Astrocyte (in vitro differentiated cells and primary cell): ENCODE measurements around the gene DUSP16. TPM values are rescaled to one million over a fixed set of nuclear protein-coding genes. Genes with fewer than 3 reads are reported as not detected.

Experiments used
- DNase-seq: peaks from one replicate; pipeline ENCODE4 v3.0.0-alpha.2; 2010; ENCODE audit warnings: low read depth
- FAIRE-seq: peaks from 2 replicates; lab custom pipeline; 2011; peaks lifted over from hg19 to GRCh38; lab: Jason Lieb, UNC
- H2AFZ ChIP-seq: 2 replicates; pipeline ENCODE4 v1.6.0; 2012; ENCODE audit warnings: low read depth, low read length, inconsistent platforms
- H3K27ac ChIP-seq: 2 replicates; pipeline ENCODE4 v1.5.1; 2011; ENCODE audit warnings: low read depth, low read length, inconsistent platforms
- H3K27me3 ChIP-seq: 2 replicates; pipeline ENCODE4 v1.6.0; 2011; ENCODE audit warnings: low read length, inconsistent platforms; ENCODE audit not compliant: insufficient read depth
- H3K36me3 ChIP-seq: 2 replicates; pipeline ENCODE4 v1.5.1; 2011; ENCODE audit warnings: low read length, inconsistent platforms; ENCODE audit not compliant: insufficient read depth
- H3K4me1 ChIP-seq: 2 replicates; pipeline ENCODE4 v1.5.1; 2011; ENCODE audit warnings: low read length, inconsistent platforms; ENCODE audit not compliant: insufficient read depth
- H3K4me2 ChIP-seq: 2 replicates; pipeline ENCODE4 v1.6.0; 2012; ENCODE audit warnings: low read length, inconsistent platforms
- H3K4me3 ChIP-seq: 2 replicates; pipeline ENCODE4 v1.5.1; 2011; ENCODE audit warnings: low read depth, mild to moderate bottlenecking, low read length, inconsistent platforms; ENCODE audit not compliant: insufficient read depth
- H3K79me2 ChIP-seq: 2 replicates; pipeline ENCODE4 v1.6.0; 2012; ENCODE audit warnings: mild to moderate bottlenecking, low read length, inconsistent platforms; ENCODE audit not compliant: insufficient read depth
- H3K9ac ChIP-seq: 2 replicates; pipeline ENCODE4 v1.6.0; 2012; ENCODE audit warnings: mild to moderate bottlenecking, low read length, inconsistent platforms
- H3K9me3 ChIP-seq: 2 replicates; pipeline ENCODE4 v1.5.1; 2012; ENCODE audit warnings: low read depth, mild to moderate bottlenecking, low read length, inconsistent platforms; ENCODE audit not compliant: insufficient read depth
- H4K20me1 ChIP-seq: 2 replicates; pipeline ENCODE4 v1.6.0; 2012; ENCODE audit warnings: low read length, inconsistent platforms; ENCODE audit not compliant: insufficient read depth
- H3K27ac Mint-ChIP-seq: one replicate; pipeline ENCODE4 v1.8.0; 2021; ENCODE audit warnings: mild to moderate bottlenecking, mixed read lengths; ENCODE audit not compliant: unreplicated experiment
- H3K27me3 Mint-ChIP-seq: one replicate; pipeline ENCODE4 v1.8.0; 2021; ENCODE audit warnings: low read depth, mixed read lengths; ENCODE audit not compliant: unreplicated experiment
- H3K36me3 Mint-ChIP-seq: one replicate; pipeline ENCODE4 v1.8.0; 2021; ENCODE audit warnings: low read depth, mixed read lengths; ENCODE audit not compliant: unreplicated experiment
- H3K4me1 Mint-ChIP-seq: one replicate; pipeline ENCODE4 v1.8.0; 2021; ENCODE audit warnings: low read depth, mixed read lengths; ENCODE audit not compliant: unreplicated experiment
- H3K4me3 Mint-ChIP-seq: one replicate; pipeline ENCODE4 v1.8.0; 2021; ENCODE audit warnings: mild to moderate bottlenecking, moderate library complexity, mixed read lengths; ENCODE audit not compliant: unreplicated experiment
- H3K9me3 Mint-ChIP-seq: one replicate; pipeline ENCODE4 v1.8.0; 2021; ENCODE audit warnings: mild to moderate bottlenecking, mixed read lengths; ENCODE audit not compliant: unreplicated experiment
- CTCF ChIP-seq: IDR thresholded peaks from 2 replicates; pipeline ENCODE4 v1.5.1; 2011; ENCODE audit warnings: low read depth, mild to moderate bottlenecking, inconsistent platforms, low read length, moderate library complexity; ENCODE audit not compliant: insufficient read depth
- EZH2 ChIP-seq: IDR thresholded peaks from 2 replicates; pipeline ENCODE4 v1.6.1; 2012; ENCODE audit warnings: mild to moderate bottlenecking, low read length, inconsistent platforms; ENCODE audit not compliant: insufficient read depth
- total RNA-seq: library from RNA; stranded (reverse); gene quantifications from 2 replicates; pipeline ENCODE4 v1.2.1, GENCODE V29; 2021

Gene DUSP16
- total RNA-seq, 1 donor from 2014 or later, result 24.2 TPM

- Histone ChIP-seq H4K20me1 (peaks cover 12% of the 10 kb centered on the region), H3K4me3 (no peak overlapping the region), H3K27ac (no peak overlapping the region), H3K36me3 (peaks cover 12% of the 10 kb centered on the region), H2AFZ (no peak overlapping the region), H3K9me3 (no peaks in the 10 kb centered on the region), H3K4me1 (peaks cover 10% of the 10 kb centered on the region), H3K27me3 (no peaks in the 10 kb centered on the region), H3K9ac (no peak overlapping the region), H3K79me2 (peaks cover 4% of the 10 kb centered on the region), H3K4me2 (peak overlapping the region; percentile 19)
- FAIRE-seq (no peak), DNase-seq (no peak)
- H3K36me3 Mint-ChIP-seq, result peaks cover 3% of the 10 kb centered on the region
- no peaks in the 10 kb centered on the region for H3K27me3 Mint-ChIP-seq
- no peak overlapping the region for H3K27ac Mint-ChIP-seq
- no peak overlapping the region for H3K4me3 Mint-ChIP-seq
- H3K9me3 Mint-ChIP-seq, result no peaks in the 10 kb centered on the region
- peaks cover 18% of the 10 kb centered on the region for H3K4me1 Mint-ChIP-seq
- TF ChIP-seq CTCF (no peak), EZH2 (no peak)
Observed at GRCh38 chr12:12488296-12488695, 74.4 kb downstream of the DUSP16 start.

GRCh38 chr12:12487490-12487889, 75.2 kb downstream of the DUSP16 start:
- Histone ChIP-seq H3K27ac (no peak overlapping the region), H2AFZ (no peak overlapping the region), H3K27me3 (no peaks in the 10 kb centered on the region), H3K9ac (no peak overlapping the region), H4K20me1 (peaks cover 8% of the 10 kb centered on the region), H3K4me1 (peaks cover 10% of the 10 kb centered on the region), H3K9me3 (no peaks in the 10 kb centered on the region), H3K4me2 (no peak overlapping the region), H3K36me3 (peaks cover 12% of the 10 kb centered on the region), H3K79me2 (no peaks in the 10 kb centered on the region), H3K4me3 (no peak overlapping the region)
- no peak overlapping the region for H3K4me3 Mint-ChIP-seq
- no peak for FAIRE-seq
- H3K27me3 Mint-ChIP-seq, result no peaks in the 10 kb centered on the region
- TF ChIP-seq CTCF (no peak), EZH2 (no peak)
- H3K27ac Mint-ChIP-seq, result no peak overlapping the region
- DNase-seq, result no peak
- H3K9me3 Mint-ChIP-seq, result no peaks in the 10 kb centered on the region
- H3K4me1 Mint-ChIP-seq, result peaks cover 18% of the 10 kb centered on the region
- H3K36me3 Mint-ChIP-seq, result peaks cover 3% of the 10 kb centered on the region

- peaks cover 18% of the 10 kb centered on the region for H3K4me1 Mint-ChIP-seq
- DNase-seq, result no peak
- Histone ChIP-seq H3K9me3 (no peaks in the 10 kb centered on the region), H3K27ac (no peak overlapping the region), H3K36me3 (peaks cover 16% of the 10 kb centered on the region), H3K9ac (no peak overlapping the region), H2AFZ (no peak overlapping the region), H3K4me1 (peaks cover 10% of the 10 kb centered on the region), H3K79me2 (no peaks in the 10 kb centered on the region), H3K27me3 (no peaks in the 10 kb centered on the region), H3K4me3 (no peak overlapping the region), H3K4me2 (no peak overlapping the region), H4K20me1 (peaks cover 8% of the 10 kb centered on the region)
- no peak overlapping the region for H3K4me3 Mint-ChIP-seq
- H3K27me3 Mint-ChIP-seq, result no peaks in the 10 kb centered on the region
- no peak overlapping the region for H3K27ac Mint-ChIP-seq
- H3K9me3 Mint-ChIP-seq, result no peaks in the 10 kb centered on the region
- peaks cover 6% of the 10 kb centered on the region for H3K36me3 Mint-ChIP-seq
- FAIRE-seq, result no peak
- no peak for TF ChIP-seq EZH2
- no peak for TF ChIP-seq CTCF
Observed at GRCh38 chr12:12486661-12487240, 75.9 kb downstream of the DUSP16 start.
